Daoy (cell line): ENCODE results near the gene CACNA1I. TPM values are rescaled to one million over a fixed set of nuclear protein-coding genes. Genes with fewer than 3 reads are reported as not detected.
A peak's percentile ranks its signal among the peaks of the same experiment; 100 is the strongest.

Experiments
- DNase-seq: peaks from one replicate; pipeline ENCODE4 v3.0.0-alpha.2; 2015; ENCODE audit warnings: low read depth
- total RNA-seq: library from RNA; depleted of rRNA; stranded (reverse); fragments of >200 nt; shearing (Covaris generic); gene quantifications from 2 replicates; pipeline ENCODE4 v1.2.3, GENCODE V29; 2014

Gene CACNA1I
- total RNA-seq, 1 experiment from 2014 or later: not detected

- no peak for DNase-seq
These were observed 34.6 kb upstream of the CACNA1I start for GRCh38 chr22:39535831-39536449.

GRCh38 chr22:39536711-39537110 lies 33.8 kb upstream of the CACNA1I start:
- DNase-seq: no peak

GRCh38 chr22:39537975-39538374 lies 32.6 kb upstream of the CACNA1I start:
- DNase-seq: no peak

GRCh38 chr22:39543095-39543494 lies 27.5 kb upstream of the CACNA1I start:
- peak; percentile 53 for DNase-seq

- peak; percentile 80 for DNase-seq
These were observed 24.9 kb upstream of the CACNA1I start for GRCh38 chr22:39545386-39546365.

- peak; percentile 48 for DNase-seq
These were observed 23.5 kb upstream of the CACNA1I start for GRCh38 chr22:39546889-39547586.

GRCh38 chr22:39547587-39547947 lies 23.0 kb upstream of the CACNA1I start:
- no peak for DNase-seq

GRCh38 chr22:39553429-39553828 lies 17.1 kb upstream of the CACNA1I start:
- no peak for DNase-seq

GRCh38 chr22:39554151-39554550 lies 16.4 kb upstream of the CACNA1I start:
- DNase-seq: no peak

GRCh38 chr22:39556970-39557841 lies 13.3 kb upstream of the CACNA1I start:
- DNase-seq: peak; percentile 31

GRCh38 chr22:39558254-39558727 lies 12.3 kb upstream of the CACNA1I start:
- DNase-seq: no peak

GRCh38 chr22:39558950-39559349 lies 11.6 kb upstream of the CACNA1I start:
- no peak for DNase-seq

- DNase-seq: peak; percentile 31
These were observed 11.0 kb upstream of the CACNA1I start for GRCh38 chr22:39559456-39560105.

- no peak for DNase-seq
These were observed 10.4 kb upstream of the CACNA1I start for GRCh38 chr22:39560127-39560526.

- DNase-seq: no peak
These were observed 7.6 kb upstream of the CACNA1I start for GRCh38 chr22:39562839-39563489.

GRCh38 chr22:39563571-39564428 lies 6.8 kb upstream of the CACNA1I start:
- no peak for DNase-seq

GRCh38 chr22:39565414-39565944 lies 5.1 kb upstream of the CACNA1I start:
- DNase-seq: no peak

GRCh38 chr22:39567135-39567946 lies 3.2 kb upstream of the CACNA1I start:
- DNase-seq: no peak
